ENCODE measurements around the gene VSIG4. TPM values are rescaled to one million over a fixed set of nuclear protein-coding genes. Genes with fewer than 3 reads are reported as not detected.

VSIG4 gene
- total and polyA plus RNA-seq, 2 donors (not counting 1 experiment from before 2014, with no cell fraction given) = 0.09 TPM; not detected in 1

DNA sequence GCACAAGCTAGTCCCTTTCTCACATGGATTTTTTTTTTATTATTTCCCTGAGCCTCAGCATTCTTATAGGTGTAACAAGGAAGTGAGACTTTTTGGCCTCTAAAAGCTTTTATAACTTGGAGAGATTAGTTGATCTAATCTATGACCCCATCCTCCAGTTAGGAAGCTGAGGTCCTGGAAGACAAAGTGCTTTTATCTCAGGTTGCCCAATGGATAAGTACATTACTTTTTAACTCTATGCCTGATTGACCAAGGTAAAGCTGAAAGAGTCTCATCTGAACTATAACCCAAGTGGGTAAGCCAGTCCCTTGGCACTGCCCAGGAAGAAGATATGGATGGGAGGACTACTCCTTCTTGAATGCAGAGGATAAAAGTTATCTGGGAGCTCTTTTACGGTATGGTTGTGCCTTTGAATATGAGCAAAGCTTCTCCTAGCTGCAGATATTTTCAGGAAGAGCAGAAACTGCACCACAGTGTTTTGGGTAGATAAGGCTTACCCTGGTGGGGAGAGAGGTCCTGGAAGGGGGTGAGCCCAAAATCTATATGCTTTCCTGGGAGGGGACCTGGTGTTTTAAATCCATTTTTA, 40.2 kb downstream of the VSIG4 start:
- H3K4me3 Mint-ChIP-seq = peak overlapping the region; percentile 15

DNA sequence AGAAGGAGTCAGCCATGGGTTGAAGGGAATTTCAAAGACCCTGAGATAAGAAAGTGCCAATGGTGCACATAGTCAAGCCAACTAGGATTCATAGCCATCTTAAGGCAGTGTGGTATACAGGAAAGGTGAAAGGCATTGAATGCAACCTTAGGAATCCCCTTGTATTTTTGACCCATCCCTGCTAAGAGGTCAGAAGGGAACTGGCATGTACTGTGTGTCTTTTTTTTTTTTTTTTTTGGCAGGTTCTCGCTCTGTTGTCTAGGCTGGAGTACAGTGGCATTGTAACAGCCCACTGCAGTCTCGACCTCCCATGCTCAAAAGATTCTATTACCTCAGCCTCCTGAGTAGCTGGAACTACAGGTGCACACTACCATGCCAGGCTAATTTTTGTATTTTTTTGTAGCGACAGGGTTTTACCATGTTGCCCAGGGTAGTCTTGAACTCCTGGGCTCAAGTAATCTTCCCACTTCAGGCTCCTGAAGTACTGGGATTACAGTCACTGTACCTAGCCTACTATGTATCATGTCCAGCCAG, 40.8 kb downstream of the VSIG4 start:
- WGBS (ENCODE audit: insufficient coverage) = no CpG with 5 or more reads among the region's 3 CpGs
- peaks cover 69% of the 10 kb centered on the region for H3K4me1 Mint-ChIP-seq
- Histone ChIP-seq H3K36me3 (replicated peaks in 1 of 2; ENCODE audit: control extremely low read depth in 1 of 2, control insufficient read depth in 1 of 2, extremely low read depth in 1 of 2, insufficient read depth in 2 of 2, low read length in 1 of 2) (no peaks in the 10 kb centered on the region), H4K20me1 (ENCODE audit: control insufficient read depth, insufficient read depth, low read length, poor library complexity, severe bottlenecking) (no peaks in the 10 kb centered on the region), H3K9ac (ENCODE audit: low read length) (no peak overlapping the region), H2AFZ (ENCODE audit: insufficient read depth, low read depth, low read length, poor library complexity, severe bottlenecking) (no peak overlapping the region), H3K4me2 (replicated peaks; ENCODE audit: low read depth, low read length, poor library complexity, severe bottlenecking) (no peak overlapping the region), H3K9me3 (ENCODE audit: control extremely low read depth in 1 of 3, control insufficient read depth in 2 of 3, insufficient read depth in 1 of 3, low read length in 2 of 3) (peaks cover 0 to 4% (median 0%) of the 10 kb centered on the region in 3 donors), H3K79me2 (ENCODE audit: control insufficient read depth, insufficient read depth, low read length) (no peaks in the 10 kb centered on the region), H3K4me1 (ENCODE audit: control insufficient read depth in 2 of 2, insufficient read depth in 2 of 2, low read length in 2 of 2) (peaks cover 52% of the 10 kb centered on the region in 2 donors), H3K27ac (ENCODE audit: low read length in 2 of 2) (no peak overlapping the region), H3K27me3 (replicated peaks in 1 of 4; ENCODE audit: control extremely low read depth in 1 of 4, control insufficient read depth in 3 of 4, insufficient read depth in 4 of 4, low read length in 3 of 4) (no peaks in the 10 kb centered on the region), H3K4me3 (ENCODE audit: control extremely low read depth in 1 of 5, extremely low read depth in 1 of 5, insufficient read depth in 1 of 5, low read depth in 2 of 5, low read length in 4 of 5) (no peak overlapping the region)
- H3K9me3 Mint-ChIP-seq (ENCODE audit: insufficient read depth) = no peaks in the 10 kb centered on the region
- no peak overlapping the region for H3K27ac Mint-ChIP-seq
- POLR2A ChIA-PET = no interaction called here
- TF ChIP-seq, protein P1, sequence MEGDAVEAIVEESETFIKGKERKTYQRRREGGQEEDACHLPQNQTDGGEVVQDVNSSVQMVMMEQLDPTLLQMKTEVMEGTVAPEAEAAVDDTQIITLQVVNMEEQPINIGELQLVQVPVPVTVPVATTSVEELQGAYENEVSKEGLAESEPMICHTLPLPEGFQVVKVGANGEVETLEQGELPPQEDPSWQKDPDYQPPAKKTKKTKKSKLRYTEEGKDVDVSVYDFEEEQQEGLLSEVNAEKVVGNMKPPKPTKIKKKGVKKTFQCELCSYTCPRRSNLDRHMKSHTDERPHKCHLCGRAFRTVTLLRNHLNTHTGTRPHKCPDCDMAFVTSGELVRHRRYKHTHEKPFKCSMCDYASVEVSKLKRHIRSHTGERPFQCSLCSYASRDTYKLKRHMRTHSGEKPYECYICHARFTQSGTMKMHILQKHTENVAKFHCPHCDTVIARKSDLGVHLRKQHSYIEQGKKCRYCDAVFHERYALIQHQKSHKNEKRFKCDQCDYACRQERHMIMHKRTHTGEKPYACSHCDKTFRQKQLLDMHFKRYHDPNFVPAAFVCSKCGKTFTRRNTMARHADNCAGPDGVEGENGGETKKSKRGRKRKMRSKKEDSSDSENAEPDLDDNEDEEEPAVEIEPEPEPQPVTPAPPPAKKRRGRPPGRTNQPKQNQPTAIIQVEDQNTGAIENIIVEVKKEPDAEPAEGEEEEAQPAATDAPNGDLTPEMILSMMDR (IDR thresholded peaks at IDR 0.05) = no peak
- no peak for TF ChIP-seq EZH2 (IDR thresholded peaks at IDR 0.05; ENCODE audit: borderline replicate concordance, insufficient read depth, low read depth, low read length, poor library complexity, severe bottlenecking)
- ATAC-seq (ENCODE audit: low read depth) (no peak), DNase-seq (no peak)
- no peaks in the 10 kb centered on the region for H3K27me3 Mint-ChIP-seq
- intact Hi-C loops (cut with micrococcal nuclease) = loop anchor here (10.0 kb wide), 1 partner anchor 46 kb away; the partner anchor contains the start of gene VSIG4
- CTCF ChIA-PET = interaction anchor here (1.1 kb wide), 2 partner anchors 13 to 109 kb away, joined by 5 to 7 read pairs; no protein-coding TSS in a partner anchor
- no peak overlapping the region for H3K4me3 Mint-ChIP-seq

More for the DNA sequence above, 40.2 kb downstream of the VSIG4 start:
- H4K20me1 ChIP-seq (ENCODE audit: control insufficient read depth, insufficient read depth, low read length, poor library complexity, severe bottlenecking) = no peaks in the 10 kb centered on the region
- H3K4me2 ChIP-seq (replicated peaks; ENCODE audit: low read depth, low read length, poor library complexity, severe bottlenecking) = no peak overlapping the region
- no peak overlapping the region for H3K27ac ChIP-seq (ENCODE audit: low read length in 2 of 2)
- CTCF ChIA-PET = interaction anchor here (1.1 kb wide), 2 partner anchors 14 to 108 kb away, joined by 5 to 7 read pairs; no protein-coding TSS in a partner anchor
- peak overlapping the region; percentile 39 for H2AFZ ChIP-seq (ENCODE audit: insufficient read depth, low read depth, low read length, poor library complexity, severe bottlenecking)
- ATAC-seq (ENCODE audit: low read depth) (no peak), DNase-seq (no peak)
- no peaks in the 10 kb centered on the region for H3K79me2 ChIP-seq (ENCODE audit: control insufficient read depth, insufficient read depth, low read length)
- POLR2A ChIA-PET = no interaction called here
- TF ChIP-seq, protein P1 (IDR thresholded peaks at IDR 0.05) = no peak
- TF ChIP-seq EZH2 (IDR thresholded peaks at IDR 0.05; ENCODE audit: borderline replicate concordance, insufficient read depth, low read depth, low read length, poor library complexity, severe bottlenecking) = no peak
- intact Hi-C loops (cut with micrococcal nuclease) = loop anchor here (10.0 kb wide), 1 partner anchor 45 kb away; the partner anchor contains the start of gene VSIG4
- no peak overlapping the region for H3K4me3 ChIP-seq (ENCODE audit: control extremely low read depth in 1 of 5, extremely low read depth in 1 of 5, insufficient read depth in 1 of 5, low read depth in 2 of 5, low read length in 4 of 5)
- WGBS (ENCODE audit: insufficient coverage) = 17% methylated on average over 1 of the region's 1 CpG
- peaks cover 69% of the 10 kb centered on the region for H3K4me1 Mint-ChIP-seq
- H3K36me3 ChIP-seq (replicated peaks in 1 of 2; ENCODE audit: control extremely low read depth in 1 of 2, control insufficient read depth in 1 of 2, extremely low read depth in 1 of 2, insufficient read depth in 2 of 2, low read length in 1 of 2) = no peaks in the 10 kb centered on the region
- peaks cover 0 to 4% (median 0%) of the 10 kb centered on the region in 3 donors for H3K9me3 ChIP-seq (ENCODE audit: control extremely low read depth in 1 of 3, control insufficient read depth in 2 of 3, insufficient read depth in 1 of 3, low read length in 2 of 3)
- H3K27me3 Mint-ChIP-seq = no peaks in the 10 kb centered on the region
- peaks cover 54 to 58% of the 10 kb centered on the region in 2 donors for H3K4me1 ChIP-seq (ENCODE audit: control insufficient read depth in 2 of 2, insufficient read depth in 2 of 2, low read length in 2 of 2)
- H3K9me3 Mint-ChIP-seq (ENCODE audit: insufficient read depth) = no peaks in the 10 kb centered on the region
- H3K27me3 ChIP-seq (replicated peaks in 1 of 4; ENCODE audit: control extremely low read depth in 1 of 4, control insufficient read depth in 3 of 4, insufficient read depth in 4 of 4, low read length in 3 of 4) = no peaks in the 10 kb centered on the region
- no peak overlapping the region for H3K9ac ChIP-seq (ENCODE audit: low read length)
- H3K27ac Mint-ChIP-seq = peak overlapping the region; percentile 56
